Measurements from ENCODE around the gene GINS1.

Gene GINS1

DNA sequence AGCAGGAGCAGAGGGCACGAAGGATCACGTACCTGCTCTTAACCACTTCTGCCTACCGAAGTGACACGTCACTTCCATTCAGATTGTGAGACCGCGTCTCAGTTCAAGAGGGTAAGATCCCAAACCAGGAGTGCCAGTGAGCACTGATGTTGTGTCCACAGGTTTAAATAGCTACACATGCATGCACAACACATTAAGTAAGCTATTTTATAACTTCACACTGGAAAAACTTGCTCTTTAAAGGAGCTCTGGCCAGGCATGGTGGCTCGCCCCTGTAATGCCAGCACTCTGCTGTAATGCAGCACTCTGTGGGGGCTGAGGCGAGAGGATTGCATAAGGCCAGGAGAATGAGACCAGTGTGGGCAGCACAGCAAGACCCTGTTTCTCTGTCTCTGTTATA lies 37.9 kb upstream of the GINS1 start:
- Histone ChIP-seq H3K9ac (no peak overlapping the region), H3K9me3 (replicated peaks in 1 of 11) (peaks cover 8 to 79% (median 53%) of the 10 kb centered on the region in 11 experiments; a peak in 21 of 22 replicates), H4K20me1 (peaks cover 0 to 17% (median 5%) of the 10 kb centered on the region in 11 experiments; a peak in 8 of 22 replicates), H3K27ac (no peak overlapping the region), H3K4me3 (no peak overlapping the region), H3K4me2 (peak overlapping the region in 2 of 11 experiments; percentile 10 to 74; a peak in 1 of 22 replicates), H3K27me3 (no peaks in the 10 kb centered on the region), H3K36me3 (peaks cover 0 to 63% (median 40%) of the 10 kb centered on the region in 11 experiments; a peak in 21 of 22 replicates), H3K4me1 (peaks cover 18 to 40% (median 24%) of the 10 kb centered on the region in 10 experiments)
- no peak for TF ChIP-seq Cebpa-rat (IDR thresholded peaks at IDR 0.05)

DNA sequence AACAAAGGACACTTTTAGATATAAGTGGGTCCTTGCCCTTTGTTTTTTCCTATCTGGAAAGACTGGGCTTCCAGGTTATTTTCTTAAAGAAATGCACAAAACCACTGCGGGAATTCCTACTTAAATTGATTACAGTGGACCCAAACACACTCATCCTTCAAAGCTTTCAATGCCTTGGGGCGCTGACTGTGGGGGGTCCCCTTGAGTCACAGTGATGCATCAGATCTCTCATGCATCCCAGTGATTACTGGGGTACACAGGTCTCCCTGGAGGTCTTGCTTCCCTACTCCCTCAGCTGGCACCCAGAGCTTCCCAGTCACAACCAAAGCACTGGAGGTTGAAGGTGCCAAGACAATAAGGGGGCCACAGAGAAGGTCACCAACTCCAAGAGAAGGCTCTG lies 37.5 kb upstream of the GINS1 start:
- peaks cover 0 to 63% (median 37%) of the 10 kb centered on the region in 11 experiments; a peak in 21 of 22 replicates for H3K36me3 ChIP-seq
- peaks cover 18 to 40% (median 24%) of the 10 kb centered on the region in 10 experiments for H3K4me1 ChIP-seq
- no peaks in the 10 kb centered on the region for H3K27me3 ChIP-seq
- peaks cover 0 to 16% (median 6%) of the 10 kb centered on the region in 11 experiments; a peak in 8 of 22 replicates for H4K20me1 ChIP-seq
- H3K27ac ChIP-seq, result no peak overlapping the region; a peak in 2 of 22 replicates
- TF ChIP-seq Cebpa-rat (IDR thresholded peaks at IDR 0.05), result no peak
- peak overlapping the region in 7 of 11 experiments; percentile 10 to 78 (median 74); a peak in 7 of 22 replicates for H3K4me2 ChIP-seq
- H3K4me3 ChIP-seq, result no peak overlapping the region
- H3K9me3 ChIP-seq (replicated peaks in 1 of 11), result peaks cover 8 to 75% (median 49%) of the 10 kb centered on the region in 11 experiments; a peak in 21 of 22 replicates
- H3K9ac ChIP-seq, result no peak overlapping the region

DNA sequence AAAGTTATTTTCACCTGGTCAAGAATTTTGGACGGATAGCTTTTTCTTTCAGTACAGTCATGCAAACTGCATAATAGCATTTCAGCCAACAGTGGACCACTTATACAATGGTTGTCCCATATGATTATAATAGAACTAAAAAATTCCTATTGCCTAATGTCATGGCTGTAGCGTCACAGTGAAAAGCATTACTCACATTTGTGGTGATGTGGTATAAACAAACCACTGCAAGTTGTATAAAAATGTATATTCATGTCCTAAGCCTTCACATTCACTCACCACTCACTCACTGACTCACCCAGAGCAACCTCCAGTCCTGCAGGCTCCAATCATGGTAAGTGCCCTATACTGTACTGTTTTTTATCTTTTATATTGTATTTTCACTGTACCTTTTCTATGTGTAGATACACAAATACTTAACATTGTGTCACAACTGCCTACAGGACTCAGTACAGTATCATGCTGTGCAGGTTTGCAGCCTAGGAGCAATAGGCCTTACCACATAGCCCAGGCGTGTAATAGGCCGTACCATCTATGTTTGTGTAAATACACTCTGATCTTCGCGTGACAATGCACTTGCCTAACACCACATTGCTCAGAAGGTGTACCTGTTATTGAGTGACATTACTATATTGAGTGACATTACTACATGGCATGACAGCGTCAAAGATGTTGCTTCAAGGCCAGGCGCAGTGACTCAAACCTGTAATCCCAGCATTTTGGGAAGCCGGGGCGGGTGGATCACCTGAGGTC lies 34.7 kb upstream of the GINS1 start:
- no peak for TF ChIP-seq Cebpa-rat (IDR thresholded peaks at IDR 0.05)
- no peak overlapping the region; a peak in 1 of 22 replicates for H3K4me2 ChIP-seq
- no peak overlapping the region for H3K9ac ChIP-seq
- peaks cover 22 to 40% (median 31%) of the 10 kb centered on the region in 10 experiments for H3K4me1 ChIP-seq
- no peak overlapping the region for H3K27ac ChIP-seq
- H3K9me3 ChIP-seq (replicated peaks in 1 of 11), result peaks cover 8 to 62% (median 36%) of the 10 kb centered on the region in 11 experiments; a peak in 20 of 22 replicates
- peaks cover 3 to 50% (median 29%) of the 10 kb centered on the region in 11 experiments; a peak in 21 of 22 replicates for H3K36me3 ChIP-seq
- H4K20me1 ChIP-seq, result peaks cover 0 to 42% (median 12%) of the 10 kb centered on the region in 11 experiments; a peak in 9 of 22 replicates
- no peak overlapping the region for H3K4me3 ChIP-seq
- no peaks in the 10 kb centered on the region for H3K27me3 ChIP-seq

DNA sequence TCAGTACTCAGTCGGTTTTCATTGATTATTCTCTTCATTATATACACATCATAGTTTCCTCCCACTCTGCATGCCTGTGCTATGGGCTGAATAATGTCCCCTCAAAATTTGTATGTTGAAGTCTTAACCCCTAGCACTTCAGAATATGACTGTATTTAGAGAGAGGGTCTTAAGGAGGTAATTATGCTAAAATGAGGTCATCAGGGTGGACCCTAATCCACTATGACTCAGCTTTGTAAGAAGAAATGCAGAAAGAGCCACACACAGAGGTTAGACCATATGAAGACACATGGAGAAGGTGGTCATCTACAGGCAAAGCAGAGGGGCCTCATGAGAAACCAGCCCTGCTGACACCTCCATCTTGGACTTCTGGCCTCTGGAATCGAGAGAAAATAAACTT lies 32.6 kb upstream of the GINS1 start:
- no peak for TF ChIP-seq Cebpa-rat (IDR thresholded peaks at IDR 0.05)
- Histone ChIP-seq H3K4me3 (no peak overlapping the region), H3K9me3 (replicated peaks in 1 of 11) (peaks cover 0 to 43% (median 17%) of the 10 kb centered on the region in 11 experiments; a peak in 18 of 22 replicates), H3K27me3 (no peaks in the 10 kb centered on the region), H3K9ac (no peak overlapping the region), H3K4me2 (no peak overlapping the region), H3K4me1 (peaks cover 34 to 57% (median 46%) of the 10 kb centered on the region in 10 experiments), H3K36me3 (peaks cover 0 to 35% (median 12%) of the 10 kb centered on the region in 11 experiments; a peak in 17 of 22 replicates), H4K20me1 (peaks cover 0 to 57% (median 25%) of the 10 kb centered on the region in 11 experiments; a peak in 15 of 22 replicates), H3K27ac (no peak overlapping the region)

DNA sequence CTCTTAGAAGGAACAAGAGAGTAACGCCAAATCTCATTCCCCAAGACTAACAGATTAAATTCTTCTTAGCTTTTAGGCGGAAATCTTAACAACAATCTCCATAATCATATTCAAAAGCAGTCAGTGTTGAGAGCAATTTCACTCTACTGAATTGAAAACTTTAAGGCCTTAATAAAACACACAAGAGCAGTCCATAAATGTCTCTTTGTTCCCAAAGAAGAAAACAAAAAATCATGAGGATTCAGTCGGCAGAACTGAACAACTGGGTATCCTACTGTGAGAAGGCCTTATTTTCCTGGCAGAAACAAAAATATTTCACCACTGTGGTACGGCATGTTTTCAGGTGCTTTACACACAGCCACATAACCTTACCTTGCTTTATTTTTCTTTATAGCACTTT lies 31.2 kb upstream of the GINS1 start:
- Histone ChIP-seq H3K9ac (no peak overlapping the region), H3K4me3 (no peak overlapping the region), H3K9me3 (replicated peaks in 1 of 11) (peaks cover 0 to 38% (median 16%) of the 10 kb centered on the region in 11 experiments; a peak in 17 of 22 replicates), H3K27ac (no peak overlapping the region), H3K36me3 (peaks cover 0 to 31% (median 18%) of the 10 kb centered on the region in 11 experiments; a peak in 17 of 22 replicates), H3K4me2 (no peak overlapping the region), H3K4me1 (peaks cover 33 to 58% (median 46%) of the 10 kb centered on the region in 10 experiments), H4K20me1 (peaks cover 7 to 65% (median 34%) of the 10 kb centered on the region in 11 experiments; a peak in 16 of 22 replicates), H3K27me3 (no peaks in the 10 kb centered on the region)
- no peak for TF ChIP-seq Cebpa-rat (IDR thresholded peaks at IDR 0.05)

DNA sequence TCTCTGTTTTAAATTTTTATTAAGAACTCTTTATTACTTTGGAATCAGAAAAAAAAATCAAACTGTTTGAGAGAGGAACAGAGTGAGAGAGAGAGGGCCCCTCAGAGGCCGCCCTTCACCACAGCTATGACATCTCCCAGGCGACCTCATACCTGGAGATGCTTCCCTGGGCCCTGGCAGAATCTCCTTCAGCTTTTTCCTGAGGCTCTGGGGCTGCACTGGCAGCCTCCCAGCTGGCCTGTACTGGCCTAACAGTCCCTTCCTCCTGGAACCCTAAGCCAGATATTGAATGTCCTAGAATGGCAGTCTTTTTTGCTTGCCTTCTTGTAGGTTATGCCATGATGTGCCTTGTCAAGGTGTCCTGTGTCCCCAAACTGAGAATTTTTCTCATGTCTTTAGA lies 30.6 kb upstream of the GINS1 start:
- H3K27me3 ChIP-seq, result no peaks in the 10 kb centered on the region
- peaks cover 31 to 58% (median 43%) of the 10 kb centered on the region in 10 experiments for H3K4me1 ChIP-seq
- H3K4me3 ChIP-seq, result no peak overlapping the region
- H3K9ac ChIP-seq, result no peak overlapping the region
- no peak for TF ChIP-seq Cebpa-rat (IDR thresholded peaks at IDR 0.05)
- peaks cover 3 to 34% (median 21%) of the 10 kb centered on the region in 11 experiments; a peak in 19 of 22 replicates for H3K36me3 ChIP-seq
- peaks cover 7 to 72% (median 39%) of the 10 kb centered on the region in 11 experiments; a peak in 16 of 22 replicates for H4K20me1 ChIP-seq
- no peak overlapping the region for H3K27ac ChIP-seq
- peak overlapping the region in 4 of 11 experiments; percentile 1 to 76 (median 6); a peak in 3 of 22 replicates for H3K4me2 ChIP-seq
- peaks cover 0 to 38% (median 16%) of the 10 kb centered on the region in 11 experiments; a peak in 17 of 22 replicates for H3K9me3 ChIP-seq (replicated peaks in 1 of 11)

DNA sequence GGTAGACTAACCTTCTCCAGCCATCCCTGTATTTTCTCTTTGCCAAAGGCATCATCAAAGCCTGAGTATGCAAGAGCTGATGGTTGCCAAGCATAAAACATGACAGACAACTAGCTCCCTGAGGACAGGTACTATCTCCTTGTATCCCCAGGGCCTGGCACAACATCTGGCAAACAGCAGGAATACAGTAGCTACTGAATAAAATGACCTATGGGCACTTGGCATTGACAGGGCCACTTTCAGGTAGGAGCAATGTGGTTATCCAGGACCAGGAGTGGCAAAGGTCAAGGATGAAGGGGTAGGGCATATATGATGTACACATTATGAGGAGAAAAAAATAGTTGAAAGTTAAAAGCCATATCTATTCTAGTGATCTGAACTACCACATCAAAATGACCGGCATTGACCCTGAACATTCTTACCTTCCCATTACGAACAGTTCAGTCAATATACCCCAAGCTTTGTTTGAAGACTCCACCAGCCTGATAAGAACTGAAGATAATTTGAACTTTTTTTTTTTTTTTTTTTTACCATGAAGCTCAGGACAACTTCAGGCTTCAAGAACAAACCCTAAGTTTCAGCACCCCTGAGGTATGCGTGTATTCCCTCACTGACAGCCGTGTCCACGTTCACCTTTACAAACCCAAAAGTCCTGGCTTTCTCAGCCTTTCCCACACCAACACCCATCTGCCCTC lies 29.1 kb upstream of the GINS1 start:
- H3K4me2 ChIP-seq, result peak overlapping the region in 10 of 11 experiments; percentile 29 to 84 (median 73); a peak in 17 of 22 replicates
- no peak overlapping the region for H3K4me3 ChIP-seq
- H3K27me3 ChIP-seq, result no peaks in the 10 kb centered on the region
- 0 out of 22 replicates have a peak overlapping the region, but pooled peaks of 1 of the 11 experiments have one; percentile 24 for H3K9ac ChIP-seq
- H3K36me3 ChIP-seq, result peaks cover 8 to 38% (median 22%) of the 10 kb centered on the region in 11 experiments; a peak in 20 of 22 replicates
- no peak for TF ChIP-seq Cebpa-rat (IDR thresholded peaks at IDR 0.05)
- H4K20me1 ChIP-seq, result peaks cover 7 to 86% (median 48%) of the 10 kb centered on the region in 11 experiments; a peak in 17 of 22 replicates
- peaks cover 0 to 26% (median 5%) of the 10 kb centered on the region in 11 experiments; a peak in 11 of 22 replicates for H3K9me3 ChIP-seq (replicated peaks in 1 of 11)
- no peak overlapping the region for H3K27ac ChIP-seq
- H3K4me1 ChIP-seq, result peaks cover 28 to 68% (median 55%) of the 10 kb centered on the region in 10 experiments

Measured in BLaER1 treated with 17β-estradiol and CSF1 and Interleukin-3, amounts not matched to agents 10 nM and 100 nM (cell line).